ENCODE results near the gene MAOB. TPM values are rescaled to one million over a fixed set of nuclear protein-coding genes. Genes with fewer than 3 reads are reported as not detected.

The MAOB gene
- total and polyA plus RNA-seq, 2 donors (not counting 1 experiment from before 2014, with no cell fraction given) = not detected

GRCh38 chrX:43866423-43866822 is 15.8 kb downstream of the MAOB start:
- Mint-ChIP-seq H3K27me3 (no peaks in the 10 kb centered on the region), H3K27ac (no peak overlapping the region), H3K4me1 (no peaks in the 10 kb centered on the region), H3K9me3 (ENCODE audit: insufficient read depth) (no peaks in the 10 kb centered on the region), H3K4me3 (no peak overlapping the region)
- ChIA-PET POLR2A (no interaction called here), CTCF (no interaction called here)
- intact Hi-C loops (cut with micrococcal nuclease) = no loop called here
- no peak for ATAC-seq (ENCODE audit: low read depth)
- Histone ChIP-seq H3K4me2 (replicated peaks; ENCODE audit: low read depth, low read length, poor library complexity, severe bottlenecking) (no peak overlapping the region), H3K27ac (ENCODE audit: low read length in 2 of 2) (no peak overlapping the region), H3K36me3 (replicated peaks in 1 of 2; ENCODE audit: control extremely low read depth in 1 of 2, control insufficient read depth in 1 of 2, extremely low read depth in 1 of 2, insufficient read depth in 2 of 2, low read length in 1 of 2) (no peaks in the 10 kb centered on the region), H3K79me2 (ENCODE audit: control insufficient read depth, insufficient read depth, low read length) (no peaks in the 10 kb centered on the region), H4K20me1 (ENCODE audit: control insufficient read depth, insufficient read depth, low read length, poor library complexity, severe bottlenecking) (no peaks in the 10 kb centered on the region), H3K27me3 (replicated peaks in 1 of 4; ENCODE audit: control extremely low read depth in 1 of 4, control insufficient read depth in 3 of 4, insufficient read depth in 4 of 4, low read length in 3 of 4) (no peaks in the 10 kb centered on the region), H3K4me1 (ENCODE audit: control insufficient read depth in 2 of 2, insufficient read depth in 2 of 2, low read length in 2 of 2) (no peaks in the 10 kb centered on the region), H3K4me3 (ENCODE audit: control extremely low read depth in 1 of 5, extremely low read depth in 1 of 5, insufficient read depth in 1 of 5, low read depth in 2 of 5, low read length in 4 of 5) (no peak overlapping the region), H2AFZ (ENCODE audit: insufficient read depth, low read depth, low read length, poor library complexity, severe bottlenecking) (no peak overlapping the region), H3K9me3 (ENCODE audit: control extremely low read depth in 1 of 3, control insufficient read depth in 2 of 3, insufficient read depth in 1 of 3, low read length in 2 of 3) (no peaks in the 10 kb centered on the region), H3K9ac (ENCODE audit: low read length) (no peak overlapping the region)
- WGBS (ENCODE audit: insufficient coverage) = no CpG with 5 or more reads among the region's 4 CpGs
- no peak for TF ChIP-seq EZH2 (IDR thresholded peaks at IDR 0.05; ENCODE audit: borderline replicate concordance, insufficient read depth, low read depth, low read length, poor library complexity, severe bottlenecking)
- TF ChIP-seq, protein P1, sequence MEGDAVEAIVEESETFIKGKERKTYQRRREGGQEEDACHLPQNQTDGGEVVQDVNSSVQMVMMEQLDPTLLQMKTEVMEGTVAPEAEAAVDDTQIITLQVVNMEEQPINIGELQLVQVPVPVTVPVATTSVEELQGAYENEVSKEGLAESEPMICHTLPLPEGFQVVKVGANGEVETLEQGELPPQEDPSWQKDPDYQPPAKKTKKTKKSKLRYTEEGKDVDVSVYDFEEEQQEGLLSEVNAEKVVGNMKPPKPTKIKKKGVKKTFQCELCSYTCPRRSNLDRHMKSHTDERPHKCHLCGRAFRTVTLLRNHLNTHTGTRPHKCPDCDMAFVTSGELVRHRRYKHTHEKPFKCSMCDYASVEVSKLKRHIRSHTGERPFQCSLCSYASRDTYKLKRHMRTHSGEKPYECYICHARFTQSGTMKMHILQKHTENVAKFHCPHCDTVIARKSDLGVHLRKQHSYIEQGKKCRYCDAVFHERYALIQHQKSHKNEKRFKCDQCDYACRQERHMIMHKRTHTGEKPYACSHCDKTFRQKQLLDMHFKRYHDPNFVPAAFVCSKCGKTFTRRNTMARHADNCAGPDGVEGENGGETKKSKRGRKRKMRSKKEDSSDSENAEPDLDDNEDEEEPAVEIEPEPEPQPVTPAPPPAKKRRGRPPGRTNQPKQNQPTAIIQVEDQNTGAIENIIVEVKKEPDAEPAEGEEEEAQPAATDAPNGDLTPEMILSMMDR (IDR thresholded peaks at IDR 0.05) = no peak
- no peak for DNase-seq

- 100% methylated on average over 2 of the region's 5 CpGs for WGBS (ENCODE audit: insufficient coverage)
- no peak for ATAC-seq (ENCODE audit: low read depth)
- H3K27ac Mint-ChIP-seq = no peak overlapping the region
- Histone ChIP-seq H3K27me3 (replicated peaks in 1 of 4; ENCODE audit: control extremely low read depth in 1 of 4, control insufficient read depth in 3 of 4, insufficient read depth in 4 of 4, low read length in 3 of 4) (no peaks in the 10 kb centered on the region), H3K27ac (ENCODE audit: low read length in 2 of 2) (no peak overlapping the region), H3K9ac (ENCODE audit: low read length) (no peak overlapping the region), H3K4me1 (ENCODE audit: control insufficient read depth in 2 of 2, insufficient read depth in 2 of 2, low read length in 2 of 2) (no peaks in the 10 kb centered on the region), H3K79me2 (ENCODE audit: control insufficient read depth, insufficient read depth, low read length) (no peaks in the 10 kb centered on the region), H3K36me3 (replicated peaks in 1 of 2; ENCODE audit: control extremely low read depth in 1 of 2, control insufficient read depth in 1 of 2, extremely low read depth in 1 of 2, insufficient read depth in 2 of 2, low read length in 1 of 2) (no peaks in the 10 kb centered on the region), H3K9me3 (ENCODE audit: control extremely low read depth in 1 of 3, control insufficient read depth in 2 of 3, insufficient read depth in 1 of 3, low read length in 2 of 3) (no peaks in the 10 kb centered on the region), H3K4me3 (ENCODE audit: control extremely low read depth in 1 of 5, extremely low read depth in 1 of 5, insufficient read depth in 1 of 5, low read depth in 2 of 5, low read length in 4 of 5) (no peak overlapping the region), H2AFZ (ENCODE audit: insufficient read depth, low read depth, low read length, poor library complexity, severe bottlenecking) (no peak overlapping the region), H4K20me1 (ENCODE audit: control insufficient read depth, insufficient read depth, low read length, poor library complexity, severe bottlenecking) (no peaks in the 10 kb centered on the region), H3K4me2 (replicated peaks; ENCODE audit: low read depth, low read length, poor library complexity, severe bottlenecking) (no peak overlapping the region)
- TF ChIP-seq, protein P1 (IDR thresholded peaks at IDR 0.05) = no peak
- no peak for TF ChIP-seq EZH2 (IDR thresholded peaks at IDR 0.05; ENCODE audit: borderline replicate concordance, insufficient read depth, low read depth, low read length, poor library complexity, severe bottlenecking)
- intact Hi-C loops (cut with micrococcal nuclease) = no loop called here
- CTCF ChIA-PET = no interaction called here
- no peak overlapping the region for H3K4me3 Mint-ChIP-seq
- no peaks in the 10 kb centered on the region for H3K9me3 Mint-ChIP-seq (ENCODE audit: insufficient read depth)
- no peaks in the 10 kb centered on the region for H3K4me1 Mint-ChIP-seq
- POLR2A ChIA-PET = no interaction called here
- H3K27me3 Mint-ChIP-seq = no peaks in the 10 kb centered on the region
- DNase-seq = no peak
Observed at GRCh38 chrX:43865791-43866190, 16.5 kb downstream of the MAOB start.

Data from B cell (primary cell).